ENCODE measurements around the gene BICDL1. TPM values are rescaled to one million over a fixed set of nuclear protein-coding genes. Genes with fewer than 3 reads are reported as not detected.

The BICDL1 gene
- total RNA-seq, 2 experiments from 2014 or later: 128 to 133 TPM

DNA sequence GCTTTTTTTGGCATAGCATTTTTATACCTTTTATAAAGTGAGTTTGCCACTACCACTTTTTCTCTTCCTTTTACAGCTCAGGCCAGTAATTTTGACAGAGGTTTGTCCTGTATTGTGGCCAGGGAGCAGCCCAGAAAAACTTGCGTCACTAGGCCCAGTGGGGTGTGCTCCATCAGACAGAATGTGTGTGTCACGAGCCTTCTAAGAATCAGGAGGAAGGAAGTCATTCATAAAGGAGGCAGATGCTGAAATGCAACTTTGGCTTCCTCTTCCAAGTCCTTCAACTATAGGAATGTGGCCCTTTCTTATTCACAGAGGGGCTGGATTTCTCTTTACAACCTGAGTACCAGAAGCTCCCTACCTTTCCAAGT lies 137.6 kb downstream of the BICDL1 start:
- Mint-ChIP-seq H3K4me1 (ENCODE audit: low read depth) (peaks cover 44% of the 10 kb centered on the region), H3K27ac (peak overlapping the region; percentile 76), H3K27me3 (ENCODE audit: low read depth) (no peaks in the 10 kb centered on the region), H3K36me3 (ENCODE audit: low read depth) (peaks cover 24% of the 10 kb centered on the region), H3K9me3 (no peaks in the 10 kb centered on the region), H3K4me3 (no peak overlapping the region)
- CTCF ChIA-PET: no interaction called here
- DNase-seq: no peak
- intact Hi-C loops (cut with micrococcal nuclease): no loop called here

DNA sequence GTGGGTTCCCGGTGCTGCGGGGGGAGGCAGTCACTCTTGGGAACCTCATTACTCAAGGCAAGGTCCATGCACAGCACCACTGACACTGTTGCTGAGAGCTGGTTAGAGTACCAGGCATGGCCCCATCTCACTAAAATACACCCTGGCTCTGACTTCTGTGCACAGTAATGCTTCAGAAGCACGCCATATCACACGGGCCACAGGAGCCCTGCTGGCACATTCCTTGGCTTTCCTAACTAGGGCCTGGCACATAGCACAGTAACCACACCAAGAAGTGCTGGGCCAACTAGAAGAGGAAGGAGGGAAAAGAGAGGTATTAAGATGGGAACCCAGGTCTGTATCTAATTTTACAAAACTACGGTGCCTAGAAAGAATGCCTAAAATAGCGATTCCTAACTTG lies 141.0 kb downstream of the BICDL1 start:
- no peaks in the 10 kb centered on the region for H3K9me3 Mint-ChIP-seq
- intact Hi-C loops (cut with micrococcal nuclease): no loop called here
- H3K36me3 Mint-ChIP-seq (ENCODE audit: low read depth): peaks cover 35% of the 10 kb centered on the region
- no peak overlapping the region for H3K4me3 Mint-ChIP-seq
- no peaks in the 10 kb centered on the region for H3K27me3 Mint-ChIP-seq (ENCODE audit: low read depth)
- H3K4me1 Mint-ChIP-seq (ENCODE audit: low read depth): peaks cover 22% of the 10 kb centered on the region
- H3K27ac Mint-ChIP-seq: no peak overlapping the region
- CTCF ChIA-PET: no interaction called here
- DNase-seq: no peak

DNA sequence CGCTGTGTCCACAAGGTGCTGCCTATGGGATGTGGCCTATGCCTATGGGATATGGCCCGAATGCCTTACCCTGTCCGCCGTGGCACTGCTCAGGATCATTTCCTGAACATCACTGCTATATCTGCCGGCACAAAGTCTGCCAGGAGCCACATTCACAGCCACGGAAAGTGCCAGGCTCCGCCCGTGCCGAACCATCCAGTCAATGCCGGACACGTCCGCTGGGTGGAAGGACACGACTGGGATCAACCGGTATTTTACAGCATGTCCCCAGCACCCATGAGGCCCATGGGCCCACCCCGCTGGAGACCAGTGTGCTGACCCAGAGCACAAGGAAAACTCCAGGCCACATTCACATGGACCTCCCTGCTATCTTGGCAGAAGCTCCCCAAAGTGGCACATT lies 142.1 kb downstream of the BICDL1 start:
- CTCF ChIA-PET: interaction anchor here (0.7 kb wide), 1 partner anchor 24 kb away, joined by 3 read pairs; no protein-coding TSS in a partner anchor
- Mint-ChIP-seq H3K27ac (no peak overlapping the region), H3K36me3 (ENCODE audit: low read depth) (peaks cover 38% of the 10 kb centered on the region), H3K4me3 (no peak overlapping the region), H3K9me3 (no peaks in the 10 kb centered on the region), H3K4me1 (ENCODE audit: low read depth) (peaks cover 18% of the 10 kb centered on the region), H3K27me3 (ENCODE audit: low read depth) (no peaks in the 10 kb centered on the region)
- no peak for DNase-seq
- intact Hi-C loops (cut with micrococcal nuclease): no loop called here

DNA sequence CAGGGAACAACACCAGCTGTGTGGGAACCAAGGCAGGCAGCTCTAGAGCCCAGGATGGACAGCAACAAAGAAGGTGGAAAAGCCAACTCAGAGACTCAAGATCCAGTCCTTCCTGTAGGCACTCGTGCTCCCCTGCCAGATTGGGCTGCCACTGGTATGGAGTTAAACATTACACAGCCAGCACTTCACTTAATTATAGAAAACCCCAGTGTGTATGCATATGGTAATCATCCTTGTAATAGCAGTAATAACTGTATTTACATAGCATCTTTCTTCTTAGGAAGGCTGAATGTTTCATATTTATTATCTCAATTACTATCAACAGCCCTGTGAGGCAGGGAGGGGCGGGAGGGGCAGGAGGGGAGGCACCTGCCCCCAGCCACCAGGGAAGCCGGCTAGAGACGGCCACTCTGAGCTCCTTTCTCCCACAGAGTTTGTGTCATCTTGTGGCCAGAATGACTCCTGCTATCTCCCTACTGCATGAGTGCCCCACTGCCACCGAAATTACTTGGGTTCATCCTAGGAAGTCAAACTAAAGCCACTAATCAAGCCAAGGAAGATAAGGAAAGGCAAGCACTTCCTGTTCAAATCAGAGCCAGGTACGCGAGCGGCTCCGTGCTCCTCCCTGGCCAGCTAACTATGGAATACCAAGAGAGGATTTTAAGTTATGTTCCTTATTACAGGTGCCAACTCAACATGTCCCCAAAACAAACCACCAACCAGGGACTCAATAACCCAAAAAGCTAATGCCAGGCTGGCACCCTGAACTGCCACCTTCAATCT lies 143.2 kb downstream of the BICDL1 start:
- no peak overlapping the region for H3K4me3 Mint-ChIP-seq
- H3K4me1 Mint-ChIP-seq (ENCODE audit: low read depth): peaks cover 7% of the 10 kb centered on the region
- no peak for DNase-seq
- intact Hi-C loops (cut with micrococcal nuclease): no loop called here
- no peaks in the 10 kb centered on the region for H3K9me3 Mint-ChIP-seq
- no peaks in the 10 kb centered on the region for H3K27me3 Mint-ChIP-seq (ENCODE audit: low read depth)
- peak overlapping the region; percentile 23 for H3K27ac Mint-ChIP-seq
- CTCF ChIA-PET: interaction anchor here (0.7 kb wide), 1 partner anchor 25 kb away, joined by 3 read pairs; no protein-coding TSS in a partner anchor
- peaks cover 38% of the 10 kb centered on the region for H3K36me3 Mint-ChIP-seq (ENCODE audit: low read depth)

DNA sequence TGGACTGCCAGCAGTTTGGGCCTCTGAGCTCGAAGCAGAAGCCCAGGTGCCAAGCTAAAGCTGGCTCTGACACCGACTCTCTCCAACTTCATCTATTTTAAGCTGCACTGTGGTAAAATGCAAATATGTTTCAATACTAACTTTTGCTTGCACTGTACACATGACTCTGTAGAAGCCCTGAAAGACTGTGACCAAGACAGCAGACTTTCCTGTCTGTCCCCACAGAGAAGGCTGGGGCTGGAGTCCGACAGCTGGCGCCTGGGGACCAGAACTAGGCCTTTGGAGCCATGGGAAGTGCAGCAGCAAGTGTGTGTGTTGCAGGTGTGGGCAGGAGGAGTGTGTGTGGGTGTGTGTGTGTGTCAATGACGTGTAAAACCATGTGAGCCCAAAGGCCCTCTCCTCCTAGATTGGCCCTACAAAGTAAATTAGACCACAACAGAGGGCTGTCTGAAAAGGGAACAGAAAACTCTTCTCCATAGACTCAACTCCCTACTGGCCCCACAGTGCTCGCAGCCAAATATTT lies 143.9 kb downstream of the BICDL1 start:
- intact Hi-C loops (cut with micrococcal nuclease): no loop called here
- CTCF ChIA-PET: no interaction called here
- no peaks in the 10 kb centered on the region for H3K4me1 Mint-ChIP-seq (ENCODE audit: low read depth)
- H3K27ac Mint-ChIP-seq: no peak overlapping the region
- DNase-seq: no peak
- no peak overlapping the region for H3K4me3 Mint-ChIP-seq
- H3K27me3 Mint-ChIP-seq (ENCODE audit: low read depth): no peaks in the 10 kb centered on the region
- H3K36me3 Mint-ChIP-seq (ENCODE audit: low read depth): peaks cover 34% of the 10 kb centered on the region
- H3K9me3 Mint-ChIP-seq: no peaks in the 10 kb centered on the region

DNA sequence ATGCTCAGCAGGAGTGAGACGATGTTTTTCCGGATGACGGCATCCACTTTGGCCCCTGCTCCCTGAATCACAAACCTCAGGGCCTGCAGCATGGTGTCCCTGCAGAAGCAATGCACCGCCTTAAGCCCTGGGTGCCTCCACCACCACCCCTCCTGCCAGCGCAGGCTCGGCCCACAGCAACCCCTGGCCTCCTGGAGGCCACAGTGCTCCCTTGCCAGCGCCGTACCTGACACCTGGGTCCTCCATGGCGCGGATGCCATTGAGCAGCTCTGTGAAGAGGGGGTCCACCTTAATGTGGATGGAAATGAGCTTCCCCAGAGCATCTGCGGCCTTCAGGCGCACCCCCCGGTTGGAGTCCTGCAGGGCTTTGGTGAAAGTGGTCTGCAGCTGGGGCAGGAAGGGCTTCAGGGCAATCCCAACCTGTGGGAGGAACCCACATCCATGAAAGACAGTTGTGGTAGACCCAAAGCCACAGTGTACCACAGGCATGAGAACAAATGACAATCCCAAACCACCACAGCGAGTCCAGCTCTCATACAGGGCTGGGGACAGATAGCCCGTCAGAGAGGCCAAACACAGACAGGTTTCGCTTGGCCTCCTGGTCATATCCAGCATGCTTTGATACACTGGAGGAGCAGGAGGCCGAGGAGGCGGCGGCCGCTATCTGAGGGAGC lies 145.4 kb downstream of the BICDL1 start:
- intact Hi-C loops (cut with micrococcal nuclease): no loop called here
- Mint-ChIP-seq H3K36me3 (ENCODE audit: low read depth) (peaks cover 27% of the 10 kb centered on the region), H3K4me3 (no peak overlapping the region), H3K27me3 (ENCODE audit: low read depth) (no peaks in the 10 kb centered on the region), H3K4me1 (ENCODE audit: low read depth) (no peaks in the 10 kb centered on the region), H3K9me3 (no peaks in the 10 kb centered on the region), H3K27ac (no peak overlapping the region)
- no peak for DNase-seq
- CTCF ChIA-PET: no interaction called here

DNA sequence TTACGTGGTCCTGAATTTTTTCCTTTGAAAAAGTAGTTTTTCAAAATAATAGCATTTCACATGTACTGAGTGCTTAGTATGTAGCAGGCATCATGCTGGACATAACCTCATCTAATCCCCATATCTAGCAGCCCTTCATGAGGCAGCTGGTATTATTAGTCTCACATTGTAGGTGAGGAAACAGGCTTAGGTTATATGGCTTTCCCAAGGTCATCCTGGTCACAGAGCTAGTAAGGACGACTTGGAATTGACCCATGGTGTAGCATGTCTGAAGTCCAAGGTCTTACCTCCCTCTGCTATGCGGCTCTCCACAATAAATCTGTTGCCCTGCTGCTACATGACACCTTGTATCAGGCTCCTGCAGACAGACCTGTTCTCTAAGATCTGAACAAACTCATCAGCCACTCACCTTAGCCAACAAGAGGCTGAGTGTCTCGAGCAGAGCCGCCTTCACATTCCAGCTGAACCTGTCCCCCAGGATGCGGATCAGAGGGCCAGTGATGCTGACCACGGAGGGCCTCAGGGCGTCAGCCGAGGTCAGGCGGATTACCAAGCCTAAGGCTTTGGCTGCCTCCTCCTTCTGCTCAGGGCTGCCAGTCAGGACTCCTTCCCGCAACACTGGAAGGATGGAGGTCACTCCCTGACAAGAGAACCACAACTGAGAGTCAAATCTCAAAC lies 147.2 kb downstream of the BICDL1 start:
- intact Hi-C loops (cut with micrococcal nuclease): no loop called here
- H3K4me3 Mint-ChIP-seq: no peak overlapping the region
- no peaks in the 10 kb centered on the region for H3K9me3 Mint-ChIP-seq
- H3K27me3 Mint-ChIP-seq (ENCODE audit: low read depth): no peaks in the 10 kb centered on the region
- H3K4me1 Mint-ChIP-seq (ENCODE audit: low read depth): no peaks in the 10 kb centered on the region
- peaks cover 37% of the 10 kb centered on the region for H3K36me3 Mint-ChIP-seq (ENCODE audit: low read depth)
- DNase-seq: no peak
- CTCF ChIA-PET: interaction anchor here (1.0 kb wide), 1 partner anchor 13 kb away, joined by 3 read pairs; no protein-coding TSS in a partner anchor
- no peak overlapping the region for H3K27ac Mint-ChIP-seq

DNA sequence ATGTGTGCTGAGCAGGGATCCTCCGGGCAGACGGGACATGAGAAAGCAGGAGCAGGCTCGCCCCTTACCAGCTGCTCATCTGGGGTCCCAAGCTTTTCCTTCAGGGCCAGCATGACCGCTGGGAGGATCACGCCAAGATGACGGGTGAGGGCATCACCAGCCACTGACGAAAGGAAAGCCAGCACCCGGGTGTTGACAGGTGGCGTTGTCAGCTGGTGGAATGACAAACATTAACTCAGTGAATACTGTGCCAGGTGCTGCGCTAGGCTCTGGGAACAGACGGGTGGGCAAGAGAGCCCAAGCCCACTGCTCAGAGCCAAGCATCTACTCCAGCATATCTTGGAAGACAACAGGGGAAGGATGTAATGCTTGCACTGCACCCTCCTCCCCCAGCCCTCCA lies 148.8 kb downstream of the BICDL1 start:
- Mint-ChIP-seq H3K36me3 (ENCODE audit: low read depth) (peaks cover 41% of the 10 kb centered on the region), H3K9me3 (no peaks in the 10 kb centered on the region), H3K27ac (no peak overlapping the region), H3K4me1 (ENCODE audit: low read depth) (no peaks in the 10 kb centered on the region), H3K27me3 (ENCODE audit: low read depth) (no peaks in the 10 kb centered on the region), H3K4me3 (no peak overlapping the region)
- DNase-seq: no peak
- intact Hi-C loops (cut with micrococcal nuclease): no loop called here
- CTCF ChIA-PET: no interaction called here

DNA sequence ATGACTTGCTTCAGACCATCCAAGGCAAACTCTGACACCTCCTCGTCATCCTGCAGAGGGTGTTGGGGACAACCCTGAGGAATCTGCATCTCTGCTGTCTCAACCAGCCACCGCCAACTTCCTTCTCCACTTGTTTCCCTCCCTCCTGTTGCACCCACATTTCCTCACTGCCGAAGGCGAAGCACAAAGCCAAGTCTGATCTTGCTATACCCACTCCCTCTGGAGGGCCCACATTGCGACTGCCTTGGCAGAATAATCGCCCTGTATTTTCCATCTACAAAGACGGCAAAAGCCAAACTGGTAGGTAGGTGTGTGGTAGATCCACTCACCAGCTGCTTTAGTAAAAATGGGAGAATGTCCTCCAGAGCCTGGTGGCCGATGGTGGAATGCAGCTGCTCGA lies 149.3 kb downstream of the BICDL1 start:
- H3K4me1 Mint-ChIP-seq (ENCODE audit: low read depth): no peaks in the 10 kb centered on the region
- H3K27me3 Mint-ChIP-seq (ENCODE audit: low read depth): no peaks in the 10 kb centered on the region
- H3K27ac Mint-ChIP-seq: no peak overlapping the region
- no peak for DNase-seq
- CTCF ChIA-PET: no interaction called here
- no peak overlapping the region for H3K4me3 Mint-ChIP-seq
- H3K9me3 Mint-ChIP-seq: no peaks in the 10 kb centered on the region
- intact Hi-C loops (cut with micrococcal nuclease): no loop called here
- H3K36me3 Mint-ChIP-seq (ENCODE audit: low read depth): peaks cover 41% of the 10 kb centered on the region

DNA sequence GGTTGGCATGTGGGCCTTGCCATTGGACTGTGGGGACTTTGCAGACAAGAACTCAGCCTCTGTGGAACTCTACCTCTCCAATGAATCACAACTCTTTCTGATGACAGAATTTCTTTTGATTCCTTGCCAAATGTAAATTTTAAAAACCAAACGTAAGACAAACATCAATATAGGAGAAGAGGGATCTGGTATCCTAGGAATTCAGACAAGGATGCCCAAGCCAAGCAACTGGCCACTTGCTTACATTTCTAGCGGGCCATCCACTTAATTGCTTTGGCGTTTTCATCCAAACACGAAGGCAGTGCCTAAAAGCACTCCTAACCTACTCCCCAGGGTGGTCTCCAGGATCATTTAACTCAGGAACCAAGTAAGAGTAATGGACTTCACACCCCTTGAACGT lies 150.9 kb downstream of the BICDL1 start:
- DNase-seq: no peak
- H3K4me1 Mint-ChIP-seq (ENCODE audit: low read depth): no peaks in the 10 kb centered on the region
- intact Hi-C loops (cut with micrococcal nuclease): loop anchor here (5.0 kb wide), 1 partner anchor 37 kb away; no protein-coding TSS in a partner anchor
- no peaks in the 10 kb centered on the region for H3K27me3 Mint-ChIP-seq (ENCODE audit: low read depth)
- no peaks in the 10 kb centered on the region for H3K9me3 Mint-ChIP-seq
- no peak overlapping the region for H3K27ac Mint-ChIP-seq
- H3K36me3 Mint-ChIP-seq (ENCODE audit: low read depth): peaks cover 41% of the 10 kb centered on the region
- no peak overlapping the region for H3K4me3 Mint-ChIP-seq
- CTCF ChIA-PET: interaction anchor here (1.1 kb wide), 1 partner anchor 29 kb away, joined by 3 read pairs; no protein-coding TSS in a partner anchor

DNA sequence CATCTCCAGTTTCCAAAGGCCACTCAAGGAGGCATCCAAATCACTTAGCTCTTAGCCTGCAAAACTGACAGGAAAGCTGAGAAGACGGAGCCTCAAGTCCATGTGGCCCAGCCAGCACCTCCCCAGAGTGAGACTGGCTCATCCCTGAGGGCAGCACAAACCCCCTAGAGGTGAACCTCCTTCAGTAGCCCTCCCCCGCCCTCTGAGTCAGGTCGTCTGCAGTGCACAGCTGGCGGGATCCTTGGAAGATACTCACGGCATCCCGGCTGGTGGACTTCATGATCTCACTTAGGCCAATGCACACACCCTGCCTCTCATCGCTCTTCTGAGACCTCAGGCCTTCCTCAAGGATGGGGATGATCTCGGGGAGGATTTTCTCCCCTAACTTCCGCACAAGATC lies 151.6 kb downstream of the BICDL1 start:
- Mint-ChIP-seq H3K9me3 (no peaks in the 10 kb centered on the region), H3K4me1 (ENCODE audit: low read depth) (no peaks in the 10 kb centered on the region), H3K36me3 (ENCODE audit: low read depth) (peaks cover 42% of the 10 kb centered on the region), H3K27me3 (ENCODE audit: low read depth) (no peaks in the 10 kb centered on the region), H3K27ac (no peak overlapping the region), H3K4me3 (no peak overlapping the region)
- no peak for DNase-seq
- CTCF ChIA-PET: interaction anchor here (1.1 kb wide), 1 partner anchor 30 kb away, joined by 3 read pairs; no protein-coding TSS in a partner anchor
- intact Hi-C loops (cut with micrococcal nuclease): loop anchor here (5.0 kb wide), 1 partner anchor 37 kb away; no protein-coding TSS in a partner anchor

DNA sequence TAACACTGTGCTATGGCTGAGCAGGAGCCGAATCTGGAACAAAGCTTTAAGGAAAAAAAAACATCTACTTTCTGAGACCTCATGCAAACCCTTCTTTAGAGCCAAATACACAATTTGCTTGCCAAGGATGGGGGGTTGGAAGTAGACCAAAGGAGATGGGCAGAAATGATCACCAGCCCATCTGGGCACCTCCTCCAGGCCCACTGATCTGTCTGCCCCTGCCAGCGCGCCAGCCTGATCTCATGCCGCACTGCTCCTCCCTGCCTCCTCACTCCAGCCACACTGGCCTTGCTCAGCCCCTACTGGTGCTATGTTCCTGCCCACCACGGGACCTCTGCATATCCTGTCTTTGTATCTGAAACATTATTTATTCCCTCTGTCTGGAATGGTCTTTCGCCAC lies 152.3 kb downstream of the BICDL1 start:
- Mint-ChIP-seq H3K4me3 (no peak overlapping the region), H3K27me3 (ENCODE audit: low read depth) (no peaks in the 10 kb centered on the region), H3K9me3 (no peaks in the 10 kb centered on the region), H3K27ac (no peak overlapping the region), H3K4me1 (ENCODE audit: low read depth) (no peaks in the 10 kb centered on the region), H3K36me3 (ENCODE audit: low read depth) (peaks cover 38% of the 10 kb centered on the region)
- intact Hi-C loops (cut with micrococcal nuclease): loop anchor here (5.0 kb wide), 1 partner anchor 36 kb away; no protein-coding TSS in a partner anchor
- CTCF ChIA-PET: no interaction called here
- DNase-seq: no peak

Data from activated naive CD4-positive, alpha-beta T cell treated with anti-CD3 and anti-CD28 coated beads for 36 hours (primary cell).